IMR-90 (cell line): ENCODE results near the gene GABBR2. TPM values are rescaled to one million over a fixed set of nuclear protein-coding genes. Genes with fewer than 3 reads are reported as not detected.
A peak's percentile ranks its signal among the peaks of the same experiment; 100 is the strongest.

ENCODE experiments used
- ATAC-seq: fragments of 200-7000 bp; cut with Tn5 transposase; 2 replicates; pipeline ENCODE4 v1.9.1; 2020; ENCODE audit warnings: low read depth, mild to moderate bottlenecking, moderate library complexity
- BruUV-seq: library from RNA; stranded (reverse); fragments of 400-500 nt; replicated peaks from 2 replicates; lab custom pipeline; 2021; lab: Mats Ljungman, UMichigan
- CTCF ChIA-PET: fragments of 300-600 bp; formaldehyde crosslinking; extraction: SDS; loops from one replicate; lab custom pipeline; 2021; ENCODE audit warnings: antibody characterized with exemption; lab: Yijun Ruan, JAX
- POLR2A ChIA-PET: fragments of 300-600 bp; sonication (Branson Sonifier 250); formaldehyde crosslinking; loops from one replicate; lab custom pipeline; 2022; ENCODE audit warnings: antibody characterized with exemption; ENCODE audit not compliant: unreplicated experiment; lab: Charles Lee
- DNase-seq: peaks from one replicate; pipeline ENCODE4 v3.0.0; 2013
- H2AFZ ChIP-seq: replicated peaks from 2 replicates; pipeline ENCODE3; 2013; ENCODE audit warnings: low read length, mild to moderate bottlenecking; ENCODE audit not compliant: poor library complexity
- H2AK5ac ChIP-seq: 2 replicates; pipeline ENCODE4 v1.6.1; 2013; ENCODE audit warnings: low read depth, low read length, inconsistent platforms
- H2AK9ac ChIP-seq: replicated peaks from 2 replicates; pipeline ENCODE3; 2013; ENCODE audit warnings: mild to moderate bottlenecking, low read depth, low read length, moderate library complexity; ENCODE audit not compliant: poor library complexity
- H2BK120ac ChIP-seq: 2 replicates; pipeline ENCODE4 v1.6.1; 2013; ENCODE audit warnings: low read depth, low read length, inconsistent platforms
- H2BK15ac ChIP-seq: 3 replicates; pipeline ENCODE4 v1.6.1; 2013; ENCODE audit warnings: low read depth, low read length, inconsistent platforms
- H2BK20ac ChIP-seq: 2 replicates; pipeline ENCODE4 v1.6.1; 2013; ENCODE audit warnings: low read depth, mild to moderate bottlenecking, inconsistent platforms, low read length, moderate library complexity
- H2BK5ac ChIP-seq: 2 replicates; pipeline ENCODE4 v1.6.1; 2013; ENCODE audit warnings: mild to moderate bottlenecking, low read depth, low read length, inconsistent platforms; ENCODE audit not compliant: poor library complexity, severe bottlenecking
- H3K14ac ChIP-seq: replicated peaks from 2 replicates; pipeline ENCODE4 v1.6.1; 2013; ENCODE audit warnings: low read depth, low read length, inconsistent platforms
- H3K18ac ChIP-seq: 2 replicates; pipeline ENCODE4 v1.6.1; 2013; ENCODE audit warnings: low read depth, low read length, control low read depth
- H3K23ac ChIP-seq: 2 replicates; pipeline ENCODE4 v1.6.1; 2013; ENCODE audit warnings: low read depth, low read length, inconsistent platforms
- H3K27ac ChIP-seq: 2 replicates; pipeline ENCODE4 v1.5.1; 2013; ENCODE audit warnings: mild to moderate bottlenecking, control low read depth, low read length; ENCODE audit not compliant: insufficient read depth
- H3K27me3 ChIP-seq: 2 replicates; pipeline ENCODE4 v1.6.1; 2013; ENCODE audit warnings: low read length; ENCODE audit not compliant: control insufficient read depth, insufficient read depth
- H3K36me3 ChIP-seq: 2 replicates; pipeline ENCODE4 v1.6.1; 2013; ENCODE audit warnings: low read length, mixed read lengths; ENCODE audit not compliant: control insufficient read depth, insufficient read depth
- H3K4ac ChIP-seq: 2 replicates; pipeline ENCODE4 v1.6.1; 2013; ENCODE audit warnings: low read depth, low read length, inconsistent platforms
- H3K4me1 ChIP-seq: 2 replicates; pipeline ENCODE4 v1.6.1; 2013; ENCODE audit warnings: low read length, mixed read lengths; ENCODE audit not compliant: control insufficient read depth, insufficient read depth
- H3K4me2 ChIP-seq: 2 replicates; pipeline ENCODE4 v1.6.1; 2013; ENCODE audit warnings: low read depth, mild to moderate bottlenecking, control low read depth, low read length, moderate library complexity
- H3K4me3 ChIP-seq: 2 replicates; pipeline ENCODE4 v1.5.1; 2013; ENCODE audit warnings: low read depth, mild to moderate bottlenecking, control low read depth, low read length, moderate library complexity; ENCODE audit not compliant: insufficient read depth
- H3K56ac ChIP-seq: 2 replicates; pipeline ENCODE4 v1.6.1; 2013; ENCODE audit warnings: low read length, inconsistent platforms; ENCODE audit not compliant: insufficient read depth; ENCODE audit errors: extremely low read depth
- H3K79me1 ChIP-seq, 2 experiments: 2 replicates each; pipeline ENCODE4 v1.6.1; 2013; ENCODE audit warnings: low read length in 2 of 2, inconsistent platforms in 1 of 2, low read depth in 1 of 2
- H3K9ac ChIP-seq: 2 replicates; pipeline ENCODE4 v1.6.1; 2013; ENCODE audit warnings: low read depth, low read length, control low read depth
- H3K9me1 ChIP-seq: 2 replicates; pipeline ENCODE4 v1.6.1; 2013; ENCODE audit warnings: low read length, inconsistent platforms; ENCODE audit not compliant: insufficient read depth
- H3K9me3 ChIP-seq: 2 replicates; pipeline ENCODE4 v1.6.1; 2013; ENCODE audit warnings: low read length; ENCODE audit not compliant: control insufficient read depth, insufficient read depth
- H4K20me1 ChIP-seq: 2 replicates; pipeline ENCODE4 v1.6.1; 2013; ENCODE audit warnings: low read length, inconsistent platforms; ENCODE audit not compliant: insufficient read depth
- H4K5ac ChIP-seq: 2 replicates; pipeline ENCODE4 v1.6.1; 2013; ENCODE audit warnings: mild to moderate bottlenecking, low read depth, low read length, control low read depth
- H4K8ac ChIP-seq, 2 experiments: 2 replicates each; pipeline ENCODE4 v1.6.1; 2013; ENCODE audit warnings: low read depth in 2 of 2, low read length in 2 of 2, control low read depth in 1 of 2, inconsistent platforms in 1 of 2
- H4K91ac ChIP-seq: 2 replicates; pipeline ENCODE4 v1.6.1; 2013; ENCODE audit warnings: low read depth, low read length, inconsistent platforms; ENCODE audit not compliant: insufficient read depth
- BHLHE40 ChIP-seq: fragments of 150-350 bp; IDR thresholded peaks from 2 replicates; pipeline ENCODE4 v1.6.1; 2016; ENCODE audit warnings: mild to moderate bottlenecking, low read depth, low read length
- CHD1 ChIP-seq: IDR thresholded peaks from 2 replicates; pipeline ENCODE4 v1.6.1; 2012; ENCODE audit warnings: low read depth, low read length, improper control_type of control experiment
- FOS ChIP-seq: fragments of 150-350 bp; IDR thresholded peaks from 2 replicates; pipeline ENCODE4 v1.6.1; 2016; ENCODE audit warnings: low read depth, low read length
- NFE2L2 ChIP-seq: fragments of 150-350 bp; IDR thresholded peaks from 2 replicates; pipeline ENCODE4 v1.6.1; 2016; ENCODE audit warnings: low read depth, mild to moderate bottlenecking, low read length
- POLR2A ChIP-seq: IDR thresholded peaks from 2 replicates; pipeline ENCODE4 v1.6.1; 2012; ENCODE audit warnings: mild to moderate bottlenecking, low read depth, low read length
- RAD21 ChIP-seq: IDR thresholded peaks from 2 replicates; pipeline ENCODE4 v1.6.1; 2012; ENCODE audit warnings: low read length, improper control_type of control experiment
- RFX5 ChIP-seq: IDR thresholded peaks from 2 replicates; pipeline ENCODE4 v1.8.0; 2012; ENCODE audit warnings: low read depth, mild to moderate bottlenecking, low read length, moderate library complexity
- WGBS, 2 experiments: methylation state at CpG; one replicate each; pipeline versions ENCODE4 v1.1.5 to v1.1.7; 2013; ENCODE audit warnings: missing lambda C conversion rate in 2 of 2; ENCODE audit not compliant: insufficient read length in 1 of 2; ENCODE audit errors: extremely low coverage in 2 of 2; 5-methylcytosine and 5-hydroxymethylcytosine counted together
- dilution Hi-C: fragments of 300-500 bp; cut with HindIII; formaldehyde crosslinking; loops from one replicate; pipeline ENCODE4 v1.14.3; 2018; ENCODE audit warnings: low sequenced_read_pairs; ENCODE audit not compliant: unreplicated experiment
- in situ Hi-C: fragments of 300-500 bp; cut with MboI; formaldehyde crosslinking; loops from 3 replicates; pipeline ENCODE4 v1.14.3; 2019; ENCODE audit warnings: low sequenced_read_pairs, inconsistent platforms, mixed read lengths
- intact Hi-C: fragments of 100-400 bp; cut with micrococcal nuclease; formaldehyde crosslinking; loops from 2 replicates; pipeline ENCODE4 v1.10.0; 2022
- polyA plus RNA-seq, 3 experiments: library from polyadenylated mRNA; depleted of rRNA; stranded (reverse); fragments of >200 nt; gene quantifications; 2 replicates each; pipeline ENCODE4 v1.2.3, GENCODE V29; 2012; ENCODE audit warnings: low replicate concordance in 1 of 3
- total RNA-seq: library from RNA; depleted of rRNA; stranded (reverse); fragments of >200 nt; gene quantifications from 2 replicates; pipeline ENCODE4 v1.2.3, GENCODE V29; 2012

The GABBR2 gene
- total and polyA plus RNA-seq, 2 of the 4 experiments (the other 2 are of a cell fraction): 14.2 to 20.3 TPM

DNA sequence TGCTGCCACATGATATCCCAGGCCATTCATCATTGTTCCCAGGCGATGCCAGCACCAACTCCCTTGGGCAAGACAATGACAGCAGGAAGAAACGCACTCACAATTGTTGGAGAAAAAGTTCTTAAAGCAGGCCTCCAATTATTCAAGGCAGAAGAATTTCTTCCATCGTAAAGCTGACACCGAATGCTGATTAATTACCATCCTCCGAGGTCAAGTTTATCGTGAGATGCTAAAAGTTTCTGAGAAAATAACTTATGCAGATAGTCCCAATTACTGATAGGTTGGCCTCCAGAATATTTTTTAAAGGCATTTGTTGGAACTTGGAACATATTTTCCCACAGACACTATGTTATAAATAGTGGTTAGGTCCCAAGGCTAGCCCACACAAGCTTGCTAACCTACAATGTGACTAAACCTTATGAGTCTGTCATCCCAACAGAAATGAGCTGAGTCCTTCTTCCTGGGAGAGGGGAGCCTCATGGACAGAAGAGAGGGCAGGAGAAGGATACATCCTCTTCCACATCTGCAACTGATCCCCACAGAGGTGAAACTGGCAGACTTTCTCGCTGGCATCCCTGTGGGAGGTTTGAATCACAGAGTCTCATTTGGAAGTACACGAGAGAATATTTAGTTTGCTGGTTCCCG is 250.9 kb downstream of the GABBR2 start:
- intact Hi-C loops: no loop called here
- CTCF ChIA-PET: interaction anchor here (0.5 to 0.6 kb wide), 2 partner anchors 144 to 1954 kb away, joined by 3 read pairs; no protein-coding TSS in a partner anchor

More for the DNA sequence above, 250.9 kb downstream of the GABBR2 start:
- H3K4me3 ChIP-seq: no peak overlapping the region
- H3K18ac ChIP-seq: no peak overlapping the region
- H3K9me3 ChIP-seq: peaks cover 9% of the 10 kb centered on the region
- in situ Hi-C loops: no loop called here
- no peak overlapping the region for H3K4me2 ChIP-seq
- H2AFZ ChIP-seq: no peak overlapping the region
- BruUV-seq: no TSS peak
- no peak overlapping the region for H4K8ac ChIP-seq
- H3K4ac ChIP-seq: no peak overlapping the region
- 52% methylated on average over 4 of the region's 9 CpGs; no CpG with 5 or more reads in 1 of the 2 experiments for WGBS, 2 experiments
- H2AK5ac ChIP-seq: no peak overlapping the region
- H4K5ac ChIP-seq: no peak overlapping the region
- H3K23ac ChIP-seq: no peak overlapping the region; the same call in 1 of the 2 replicates
- peaks cover 5% of the 10 kb centered on the region for H3K4me1 ChIP-seq
- peak; percentile 22 for DNase-seq
- no peaks in the 10 kb centered on the region for H3K9me1 ChIP-seq
- no peak overlapping the region for H4K91ac ChIP-seq
- no peak overlapping the region for H3K27ac ChIP-seq
- H4K20me1 ChIP-seq: no peaks in the 10 kb centered on the region
- no peaks in the 10 kb centered on the region for H3K27me3 ChIP-seq
- no peak overlapping the region for H3K9ac ChIP-seq
- no peak for ATAC-seq
- dilution Hi-C loops: no loop called here
- POLR2A ChIA-PET: no interaction called here
- TF ChIP-seq BHLHE40 (no peak), RAD21 (no peak), POLR2A (no peak), RFX5 (no peak), NFE2L2 (no peak), CHD1 (no peak), FOS (no peak)
- H3K56ac ChIP-seq: no peak overlapping the region
- no peak overlapping the region for H2BK20ac ChIP-seq
- H2BK120ac ChIP-seq: no peak overlapping the region
- H2BK5ac ChIP-seq: no peak overlapping the region
- peaks cover 6% of the 10 kb centered on the region; the same call in 1 of the 2 replicates for H3K36me3 ChIP-seq
- H3K14ac ChIP-seq: 0 out of 2 replicates have a peak overlapping the region, but pooled peaks have one; percentile 33
- peaks cover 0 to 3% of the 10 kb centered on the region in 2 experiments; a peak in 1 of 4 replicates for H3K79me1 ChIP-seq
- H2BK15ac ChIP-seq: no peak overlapping the region
- peak overlapping the region; percentile 66 for H2AK9ac ChIP-seq
